A673 (cell line): ENCODE results near the gene LURAP1L.

ENCODE experiments used
- CTCF ChIP-seq: fragments of 300-800, 200-600 bp; sonication (generic); conservative IDR thresholded peaks from 2 replicates; pipeline ENCODE4 v1.5.1; 2017; ENCODE audit warnings: low read depth, mild to moderate bottlenecking, antibody characterized with exemption, low read length, moderate library complexity, mixed read lengths
- EZH2 ChIP-seq: fragments of 200-600 bp; sonication (generic); IDR thresholded peaks from 2 replicates; pipeline ENCODE4 v1.6.1; 2017; ENCODE audit warnings: borderline replicate concordance, low read depth, mild to moderate bottlenecking, mixed read lengths, antibody characterized with exemption, low read length; ENCODE audit not compliant: poor library complexity, severe bottlenecking

- TF ChIP-seq CTCF (no peak), EZH2 (no peak)
Observed at GRCh38 chr9:12854221-12854620, 79.4 kb downstream of the LURAP1L start.
